ENCODE measurements around the gene FGF1. TPM values are rescaled to one million over a fixed set of nuclear protein-coding genes. Genes with fewer than 3 reads are reported as not detected.

Gene FGF1
- total and polyA plus RNA-seq, 8 donors = 0.03 to 0.90 (median 0.35) TPM

GRCh38 chr5:142611154-142611553, 74.7 kb downstream of the FGF1 start:
- TF ChIP-seq CTCF (IDR thresholded peaks at IDR 0.05) = peak; percentile 68 to 91 (median 79)
- Histone ChIP-seq H3K27ac (no peak overlapping the region), H3K4me1 (no peaks in the 10 kb centered on the region), H3K4me3 (no peak overlapping the region), H3K36me3 (no peaks in the 10 kb centered on the region), H3K9me3 (no peaks in the 10 kb centered on the region), H3K27me3 (no peaks in the 10 kb centered on the region)
- intact Hi-C loops (cut with DNase I) = no loop called here
- WGBS, 2 donors = 28 to 32% methylated on average over 8 of the region's 8 CpGs
- DNase-seq (peak in 5 of 6 donors; percentile 34 to 79 (median 54)), FAIRE-seq (no peak), ATAC-seq (peak; percentile 78 to 97 (median 96))

DNA sequence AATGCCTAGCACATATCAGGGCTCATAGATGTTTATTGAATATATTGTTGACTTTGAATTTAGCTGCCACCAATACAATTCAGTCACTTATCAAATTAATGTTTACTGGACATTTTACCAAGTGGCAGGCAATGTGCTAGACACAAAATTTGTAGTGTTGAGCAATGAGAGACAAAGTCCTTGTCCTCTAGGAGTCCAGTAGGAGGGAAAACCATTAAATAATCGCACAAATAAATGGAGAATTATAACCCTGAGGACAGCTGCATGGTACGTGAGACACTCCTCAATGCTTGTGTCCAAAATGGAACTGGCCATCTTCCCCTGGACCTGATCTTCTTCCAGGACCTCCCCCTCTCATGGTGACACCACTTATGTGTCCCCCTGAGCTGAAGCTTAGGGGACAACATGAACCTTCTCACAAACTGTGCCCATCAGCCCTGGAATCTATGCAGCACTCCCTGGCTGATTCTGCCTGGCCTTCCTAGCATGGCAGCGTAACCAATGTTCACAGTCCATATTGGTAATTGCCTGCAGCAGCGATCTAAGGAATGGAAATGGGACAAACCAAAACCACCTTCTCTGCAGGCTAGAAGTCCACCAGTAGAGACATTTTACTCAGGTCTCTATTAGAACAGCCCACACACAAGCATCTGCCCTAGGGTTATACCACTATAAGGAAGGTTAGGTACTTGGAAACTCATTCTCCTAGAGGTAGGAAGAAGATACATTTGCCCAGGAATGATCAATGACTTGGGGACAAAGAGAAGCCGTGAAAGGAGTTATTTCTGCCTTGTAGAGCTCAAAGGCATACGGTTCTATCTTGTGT, 75.5 kb downstream of the FGF1 start:
- WGBS, 2 donors = 57 to 64% methylated on average over 6 of the region's 6 CpGs
- Histone ChIP-seq H3K4me1 (no peaks in the 10 kb centered on the region), H3K27me3 (no peaks in the 10 kb centered on the region), H3K27ac (no peak overlapping the region), H3K4me3 (no peak overlapping the region), H3K36me3 (no peaks in the 10 kb centered on the region), H3K9me3 (no peaks in the 10 kb centered on the region)
- no peak for TF ChIP-seq CTCF (IDR thresholded peaks at IDR 0.05)
- intact Hi-C loops (cut with DNase I) = no loop called here
- FAIRE-seq (no peak), ATAC-seq (no peak), DNase-seq (no peak)

GRCh38 chr5:142609142-142609541, 76.7 kb downstream of the FGF1 start:
- Histone ChIP-seq H3K9me3 (no peaks in the 10 kb centered on the region), H3K4me3 (no peak overlapping the region), H3K27me3 (no peaks in the 10 kb centered on the region), H3K36me3 (no peaks in the 10 kb centered on the region), H3K27ac (no peak overlapping the region), H3K4me1 (no peaks in the 10 kb centered on the region)
- FAIRE-seq (no peak), ATAC-seq (no peak), DNase-seq (no peak)
- 57 to 71% methylated on average over 6 of the region's 6 CpGs for WGBS, 2 donors
- TF ChIP-seq CTCF (IDR thresholded peaks at IDR 0.05) = no peak
- intact Hi-C loops (cut with DNase I) = no loop called here

GRCh38 chr5:142608081-142608480, 77.8 kb downstream of the FGF1 start:
- TF ChIP-seq CTCF (IDR thresholded peaks at IDR 0.05) = no peak
- Histone ChIP-seq H3K27me3 (no peaks in the 10 kb centered on the region), H3K4me1 (no peaks in the 10 kb centered on the region), H3K36me3 (no peaks in the 10 kb centered on the region), H3K27ac (no peak overlapping the region), H3K9me3 (no peaks in the 10 kb centered on the region), H3K4me3 (no peak overlapping the region)
- ATAC-seq = no peak
- no peak for DNase-seq
- WGBS, 2 donors = 39 to 47% methylated on average over 7 of the region's 7 CpGs
- intact Hi-C loops (cut with DNase I) = no loop called here
- FAIRE-seq = no peak

GRCh38 chr5:142605611-142606010, 80.3 kb downstream of the FGF1 start:
- Histone ChIP-seq H3K36me3 (no peaks in the 10 kb centered on the region), H3K4me3 (no peak overlapping the region), H3K9me3 (no peaks in the 10 kb centered on the region), H3K4me1 (no peaks in the 10 kb centered on the region), H3K27me3 (no peaks in the 10 kb centered on the region), H3K27ac (no peak overlapping the region)
- FAIRE-seq (no peak), DNase-seq (no peak), ATAC-seq (no peak)
- intact Hi-C loops (cut with DNase I) = no loop called here
- 72 to 75% methylated on average over 5 of the region's 5 CpGs for WGBS, 2 donors
- no peak for TF ChIP-seq CTCF (IDR thresholded peaks at IDR 0.05)
